K562 (cell line): ENCODE data around the gene TRAF5.

Source experiments
- CEBPB ChIP-seq: fragments of 450-650 bp; IDR thresholded peaks from 2 replicates; pipeline ENCODE4 v1.6.1; 2016; ENCODE audit warnings: missing genetic modification characterization, missing compliant biosample characterization
- DPF2 ChIP-seq: fragments of 450-650 bp; IDR thresholded peaks from 2 replicates; pipeline ENCODE4 v1.6.1; 2016
- JUN ChIP-seq, 2 experiments: sonication (generic) in 1 of 2; formaldehyde crosslinking in 1 of 2; IDR thresholded peaks; 2 replicates each; pipeline versions ENCODE4 v1.6.1 to v1.8.0; 2012 to 2022; ENCODE audit warnings: borderline replicate concordance in 2 of 2, mild to moderate bottlenecking in 2 of 2, improper control_type of control experiment in 1 of 2, low read depth in 1 of 2, low read length in 1 of 2, missing genetic modification reagents in 1 of 2
- LARP7 ChIP-seq: fragments of 450-650 bp; IDR thresholded peaks from 2 replicates; pipeline ENCODE4 v1.6.1; 2016
- NCOA1 ChIP-seq: fragments of 450-650 bp; IDR thresholded peaks from 2 replicates; pipeline ENCODE4 v1.6.1; 2016; ENCODE audit warnings: low read depth
- NEUROD1 ChIP-seq: fragments of 150-350 bp; IDR thresholded peaks from 2 replicates; pipeline ENCODE4 v1.6.1; 2014; ENCODE audit warnings: borderline replicate concordance, low read length, low read depth; ENCODE audit not compliant: partially characterized antibody
- NR1H2 ChIP-seq: sonication (generic); formaldehyde crosslinking; IDR thresholded peaks from 2 replicates; pipeline ENCODE4 v1.4.0; 2020; ENCODE audit warnings: mild to moderate bottlenecking, missing genetic modification reagents
- ZNF282 ChIP-seq: sonication (generic); formaldehyde crosslinking; IDR thresholded peaks from 2 replicates; pipeline ENCODE4 v1.8.1; 2023; ENCODE audit warnings: missing genetic modification reagents
- TF ChIP-seq, protein P1 (sequence below), 3 experiments: IDR thresholded peaks in 2 of 3; conservative IDR thresholded peaks in 1 of 3; 2 replicates each; pipeline ENCODE4 v1.5.1; 2011 to 2012; ENCODE audit warnings: low read length in 3 of 3, mild to moderate bottlenecking in 3 of 3, control low read depth in 2 of 3, improper control_type of control experiment in 1 of 3, inconsistent platforms in 1 of 3, low read depth in 1 of 3, mixed read lengths in 1 of 3, moderate library complexity in 1 of 3; ENCODE audit not compliant: insufficient read depth in 2 of 3
- TF ChIP-seq, protein P2 (sequence below): fragments of 450-650 bp; conservative IDR thresholded peaks from 2 replicates; pipeline ENCODE4 v1.6.1; 2016; ENCODE audit warnings: missing genetic modification characterization, low read depth, mild to moderate bottlenecking, missing compliant biosample characterization, moderate library complexity
- TF ChIP-seq, protein P3 (sequence below): sonication (generic); formaldehyde crosslinking; IDR thresholded peaks from 2 replicates; pipeline ENCODE4 v1.8.0; 2022; ENCODE audit warnings: mild to moderate bottlenecking, missing genetic modification reagents
- TF ChIP-seq, protein P4 (sequence below): sonication (generic); formaldehyde crosslinking; IDR thresholded peaks from 2 replicates; pipeline ENCODE4 v1.8.1; 2022; ENCODE audit warnings: missing genetic modification reagents

DNA sequence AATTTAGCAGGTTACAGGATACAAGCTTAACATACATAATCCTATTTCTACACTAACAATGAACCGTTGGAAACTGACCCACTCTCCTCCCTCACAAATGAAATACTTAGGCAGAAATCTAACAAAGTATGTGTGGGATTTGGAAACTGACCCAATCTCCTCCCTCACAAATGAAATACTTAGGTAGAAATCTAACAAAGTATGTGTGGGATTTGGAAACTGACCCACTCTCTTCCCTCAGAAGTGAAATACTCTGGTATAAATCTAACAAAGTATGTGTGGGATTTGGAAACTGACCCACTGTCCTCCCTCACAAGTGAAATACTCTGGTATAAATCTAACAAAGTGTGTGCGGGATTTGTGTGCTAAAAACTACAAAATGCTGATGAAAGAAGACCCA is 60.3 kb downstream of the TRAF5 start:
- no peak for TF ChIP-seq ZNF282 (CRISPR knock-in tag)
- TF ChIP-seq, protein P1, sequence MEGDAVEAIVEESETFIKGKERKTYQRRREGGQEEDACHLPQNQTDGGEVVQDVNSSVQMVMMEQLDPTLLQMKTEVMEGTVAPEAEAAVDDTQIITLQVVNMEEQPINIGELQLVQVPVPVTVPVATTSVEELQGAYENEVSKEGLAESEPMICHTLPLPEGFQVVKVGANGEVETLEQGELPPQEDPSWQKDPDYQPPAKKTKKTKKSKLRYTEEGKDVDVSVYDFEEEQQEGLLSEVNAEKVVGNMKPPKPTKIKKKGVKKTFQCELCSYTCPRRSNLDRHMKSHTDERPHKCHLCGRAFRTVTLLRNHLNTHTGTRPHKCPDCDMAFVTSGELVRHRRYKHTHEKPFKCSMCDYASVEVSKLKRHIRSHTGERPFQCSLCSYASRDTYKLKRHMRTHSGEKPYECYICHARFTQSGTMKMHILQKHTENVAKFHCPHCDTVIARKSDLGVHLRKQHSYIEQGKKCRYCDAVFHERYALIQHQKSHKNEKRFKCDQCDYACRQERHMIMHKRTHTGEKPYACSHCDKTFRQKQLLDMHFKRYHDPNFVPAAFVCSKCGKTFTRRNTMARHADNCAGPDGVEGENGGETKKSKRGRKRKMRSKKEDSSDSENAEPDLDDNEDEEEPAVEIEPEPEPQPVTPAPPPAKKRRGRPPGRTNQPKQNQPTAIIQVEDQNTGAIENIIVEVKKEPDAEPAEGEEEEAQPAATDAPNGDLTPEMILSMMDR (IDR thresholded peaks at IDR 0.05 in 2 of 3, conservative IDR thresholded peaks at IDR 0.05 in 1 of 3; ENCODE audit: insufficient read depth in 2 of 3, low read depth in 1 of 3, low read length in 3 of 3), result no peak
- TF ChIP-seq NCOA1, result no peak
- TF ChIP-seq JUN (IDR thresholded peaks at IDR 0.05; ENCODE audit: borderline replicate concordance, low read depth, low read length), result no peak
- no peak for TF ChIP-seq JUN (CRISPR knock-in tag; IDR thresholded peaks at IDR 0.05; ENCODE audit: borderline replicate concordance)
- no peak for TF ChIP-seq DPF2
- TF ChIP-seq NEUROD1, result no peak
- TF ChIP-seq, protein P2, sequence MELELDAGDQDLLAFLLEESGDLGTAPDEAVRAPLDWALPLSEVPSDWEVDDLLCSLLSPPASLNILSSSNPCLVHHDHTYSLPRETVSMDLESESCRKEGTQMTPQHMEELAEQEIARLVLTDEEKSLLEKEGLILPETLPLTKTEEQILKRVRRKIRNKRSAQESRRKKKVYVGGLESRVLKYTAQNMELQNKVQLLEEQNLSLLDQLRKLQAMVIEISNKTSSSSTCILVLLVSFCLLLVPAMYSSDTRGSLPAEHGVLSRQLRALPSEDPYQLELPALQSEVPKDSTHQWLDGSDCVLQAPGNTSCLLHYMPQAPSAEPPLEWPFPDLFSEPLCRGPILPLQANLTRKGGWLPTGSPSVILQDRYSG (tag), result no peak
- TF ChIP-seq, protein P3, sequence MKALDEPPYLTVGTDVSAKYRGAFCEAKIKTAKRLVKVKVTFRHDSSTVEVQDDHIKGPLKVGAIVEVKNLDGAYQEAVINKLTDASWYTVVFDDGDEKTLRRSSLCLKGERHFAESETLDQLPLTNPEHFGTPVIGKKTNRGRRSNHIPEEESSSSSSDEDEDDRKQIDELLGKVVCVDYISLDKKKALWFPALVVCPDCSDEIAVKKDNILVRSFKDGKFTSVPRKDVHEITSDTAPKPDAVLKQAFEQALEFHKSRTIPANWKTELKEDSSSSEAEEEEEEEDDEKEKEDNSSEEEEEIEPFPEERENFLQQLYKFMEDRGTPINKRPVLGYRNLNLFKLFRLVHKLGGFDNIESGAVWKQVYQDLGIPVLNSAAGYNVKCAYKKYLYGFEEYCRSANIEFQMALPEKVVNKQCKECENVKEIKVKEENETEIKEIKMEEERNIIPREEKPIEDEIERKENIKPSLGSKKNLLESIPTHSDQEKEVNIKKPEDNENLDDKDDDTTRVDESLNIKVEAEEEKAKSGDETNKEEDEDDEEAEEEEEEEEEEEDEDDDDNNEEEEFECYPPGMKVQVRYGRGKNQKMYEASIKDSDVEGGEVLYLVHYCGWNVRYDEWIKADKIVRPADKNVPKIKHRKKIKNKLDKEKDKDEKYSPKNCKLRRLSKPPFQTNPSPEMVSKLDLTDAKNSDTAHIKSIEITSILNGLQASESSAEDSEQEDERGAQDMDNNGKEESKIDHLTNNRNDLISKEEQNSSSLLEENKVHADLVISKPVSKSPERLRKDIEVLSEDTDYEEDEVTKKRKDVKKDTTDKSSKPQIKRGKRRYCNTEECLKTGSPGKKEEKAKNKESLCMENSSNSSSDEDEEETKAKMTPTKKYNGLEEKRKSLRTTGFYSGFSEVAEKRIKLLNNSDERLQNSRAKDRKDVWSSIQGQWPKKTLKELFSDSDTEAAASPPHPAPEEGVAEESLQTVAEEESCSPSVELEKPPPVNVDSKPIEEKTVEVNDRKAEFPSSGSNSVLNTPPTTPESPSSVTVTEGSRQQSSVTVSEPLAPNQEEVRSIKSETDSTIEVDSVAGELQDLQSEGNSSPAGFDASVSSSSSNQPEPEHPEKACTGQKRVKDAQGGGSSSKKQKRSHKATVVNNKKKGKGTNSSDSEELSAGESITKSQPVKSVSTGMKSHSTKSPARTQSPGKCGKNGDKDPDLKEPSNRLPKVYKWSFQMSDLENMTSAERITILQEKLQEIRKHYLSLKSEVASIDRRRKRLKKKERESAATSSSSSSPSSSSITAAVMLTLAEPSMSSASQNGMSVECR (CRISPR knock-in tag), result no peak
- TF ChIP-seq NR1H2 (CRISPR knock-in tag), result no peak
- TF ChIP-seq, protein P4, sequence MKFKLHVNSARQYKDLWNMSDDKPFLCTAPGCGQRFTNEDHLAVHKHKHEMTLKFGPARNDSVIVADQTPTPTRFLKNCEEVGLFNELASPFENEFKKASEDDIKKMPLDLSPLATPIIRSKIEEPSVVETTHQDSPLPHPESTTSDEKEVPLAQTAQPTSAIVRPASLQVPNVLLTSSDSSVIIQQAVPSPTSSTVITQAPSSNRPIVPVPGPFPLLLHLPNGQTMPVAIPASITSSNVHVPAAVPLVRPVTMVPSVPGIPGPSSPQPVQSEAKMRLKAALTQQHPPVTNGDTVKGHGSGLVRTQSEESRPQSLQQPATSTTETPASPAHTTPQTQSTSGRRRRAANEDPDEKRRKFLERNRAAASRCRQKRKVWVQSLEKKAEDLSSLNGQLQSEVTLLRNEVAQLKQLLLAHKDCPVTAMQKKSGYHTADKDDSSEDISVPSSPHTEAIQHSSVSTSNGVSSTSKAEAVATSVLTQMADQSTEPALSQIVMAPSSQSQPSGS, result no peak
- TF ChIP-seq LARP7, result no peak
- TF ChIP-seq CEBPB (tag), result no peak
